ENCODE measurements around the gene PHKB. TPM values are rescaled to one million over a fixed set of nuclear protein-coding genes. Genes with fewer than 3 reads are reported as not detected.
"Not testable (repeated sequence)": the region's sequence is repeated elsewhere in the genome, so short reads cannot be mapped to it uniquely, and the experiment has no call there.

Gene PHKB
- total RNA-seq, 1 experiment from 2014 or later: 81.3 TPM

GRCh38 chr16:47528431-47528830 lies 67.3 kb downstream of the PHKB start:
- no TSS peak for BruUV-seq (replicated peaks)
- Histone ChIP-seq H4K20me1 (ENCODE audit: insufficient read depth) (no peaks in the 10 kb centered on the region), H3F3A (ENCODE audit: insufficient read depth, low read depth) (no peaks in the 10 kb centered on the region), H3K9me2 (ENCODE audit: insufficient read depth) (no peaks in the 10 kb centered on the region), H3K27ac (no peak overlapping the region), H3K4me1 (replicated peaks; ENCODE audit: insufficient read depth) (no peaks in the 10 kb centered on the region), H3K9me3 (ENCODE audit: insufficient read depth, low read depth) (no peaks in the 10 kb centered on the region), H3K4me2 (no peak overlapping the region), H3K27me3 (ENCODE audit: insufficient read depth, low read depth) (no peaks in the 10 kb centered on the region), H3K79me2 (ENCODE audit: low read depth) (no peaks in the 10 kb centered on the region), H2AFZ (no peak overlapping the region), H3K4me3 (no peak overlapping the region), H3K36me3 (ENCODE audit: low read depth) (no peaks in the 10 kb centered on the region)
- ChIA-PET CTCF (interaction anchor here (0.7 kb wide), 1 partner anchor 341 kb away, joined by 9 read pairs; no protein-coding TSS in a partner anchor), POLR2A (ENCODE audit: unreplicated experiment) (no interaction called here)
- no peak for TF ChIP-seq CTCF (conservative IDR thresholded peaks at IDR 0.05)
- TF ChIP-seq EZH2 (IDR thresholded peaks at IDR 0.05; ENCODE audit: low read depth): no peak
- no peak for DNase-seq
- intact Hi-C loops (cut with micrococcal nuclease; ENCODE audit: unreplicated experiment): no loop called here

GRCh38 chr16:47533744-47534292 lies 72.7 kb downstream of the PHKB start:
- POLR2A ChIA-PET (ENCODE audit: unreplicated experiment): no interaction called here
- no peak overlapping the region for H2AFZ ChIP-seq
- intact Hi-C loops (cut with micrococcal nuclease; ENCODE audit: unreplicated experiment): loop anchor here (10.0 kb wide), 1 partner anchor 521 kb away; no protein-coding TSS in a partner anchor
- no peaks in the 10 kb centered on the region for H4K20me1 ChIP-seq (ENCODE audit: insufficient read depth)
- TF ChIP-seq EZH2 (IDR thresholded peaks at IDR 0.05; ENCODE audit: low read depth) (no peak), CTCF (conservative IDR thresholded peaks at IDR 0.05) (no peak)
- no peaks in the 10 kb centered on the region for H3F3A ChIP-seq (ENCODE audit: insufficient read depth, low read depth)
- no peaks in the 10 kb centered on the region for H3K27me3 ChIP-seq (ENCODE audit: insufficient read depth, low read depth)
- BruUV-seq (replicated peaks): no TSS peak
- H3K79me2 ChIP-seq (ENCODE audit: low read depth): no peaks in the 10 kb centered on the region
- H3K4me1 ChIP-seq (replicated peaks; ENCODE audit: insufficient read depth): no peaks in the 10 kb centered on the region
- H3K4me2 ChIP-seq: no peak overlapping the region
- H3K4me3 ChIP-seq: no peak overlapping the region
- no peaks in the 10 kb centered on the region for H3K9me3 ChIP-seq (ENCODE audit: insufficient read depth, low read depth)
- no peaks in the 10 kb centered on the region for H3K36me3 ChIP-seq (ENCODE audit: low read depth)
- CTCF ChIA-PET: no interaction called here
- DNase-seq: no peak
- H3K9me2 ChIP-seq (ENCODE audit: insufficient read depth): no peaks in the 10 kb centered on the region
- H3K27ac ChIP-seq: no peak overlapping the region

GRCh38 chr16:47538472-47538871 lies 77.3 kb downstream of the PHKB start:
- Histone ChIP-seq H3F3A (ENCODE audit: insufficient read depth, low read depth) (no peaks in the 10 kb centered on the region), H3K4me3 (no peak overlapping the region), H3K27ac (no peak overlapping the region), H3K4me2 (no peak overlapping the region), H2AFZ (no peak overlapping the region), H3K9me3 (ENCODE audit: insufficient read depth, low read depth) (no peaks in the 10 kb centered on the region), H3K36me3 (ENCODE audit: low read depth) (no peaks in the 10 kb centered on the region), H4K20me1 (ENCODE audit: insufficient read depth) (no peaks in the 10 kb centered on the region), H3K4me1 (replicated peaks; ENCODE audit: insufficient read depth) (no peaks in the 10 kb centered on the region), H3K9me2 (ENCODE audit: insufficient read depth) (no peaks in the 10 kb centered on the region), H3K79me2 (ENCODE audit: low read depth) (no peaks in the 10 kb centered on the region), H3K27me3 (ENCODE audit: insufficient read depth, low read depth) (no peaks in the 10 kb centered on the region)
- POLR2A ChIA-PET (ENCODE audit: unreplicated experiment): no interaction called here
- CTCF ChIA-PET: no interaction called here
- BruUV-seq (replicated peaks): no TSS peak
- DNase-seq: no peak
- TF ChIP-seq CTCF (conservative IDR thresholded peaks at IDR 0.05): no peak
- no peak for TF ChIP-seq EZH2 (IDR thresholded peaks at IDR 0.05; ENCODE audit: low read depth)
- intact Hi-C loops (cut with micrococcal nuclease; ENCODE audit: unreplicated experiment): loop anchor here (10.0 kb wide), 1 partner anchor 516 kb away; no protein-coding TSS in a partner anchor

GRCh38 chr16:47539707-47540670 lies 78.9 kb downstream of the PHKB start:
- CTCF ChIA-PET; POLR2A ChIA-PET (ENCODE audit: unreplicated experiment); H3K4me1 ChIP-seq (replicated peaks; ENCODE audit: insufficient read depth); H3K27ac ChIP-seq; H3K9me2 ChIP-seq (ENCODE audit: insufficient read depth); H3K27me3 ChIP-seq (ENCODE audit: insufficient read depth, low read depth); H2AFZ ChIP-seq; DNase-seq; H3F3A ChIP-seq (ENCODE audit: insufficient read depth, low read depth); H3K4me2 ChIP-seq; H3K36me3 ChIP-seq (ENCODE audit: low read depth); H3K9me3 ChIP-seq (ENCODE audit: insufficient read depth, low read depth); H4K20me1 ChIP-seq (ENCODE audit: insufficient read depth); H3K79me2 ChIP-seq (ENCODE audit: low read depth); H3K4me3 ChIP-seq; BruUV-seq (replicated peaks): not testable (repeated sequence)
- intact Hi-C loops (cut with micrococcal nuclease; ENCODE audit: unreplicated experiment): loop anchor here (10.0 kb wide), 1 partner anchor 515 kb away; no protein-coding TSS in a partner anchor

GRCh38 chr16:47541135-47541534 lies 80.0 kb downstream of the PHKB start:
- POLR2A ChIA-PET (ENCODE audit: unreplicated experiment); H2AFZ ChIP-seq; H3K79me2 ChIP-seq (ENCODE audit: low read depth); H3K36me3 ChIP-seq (ENCODE audit: low read depth); H3K27me3 ChIP-seq (ENCODE audit: insufficient read depth, low read depth); H3K9me3 ChIP-seq (ENCODE audit: insufficient read depth, low read depth); H4K20me1 ChIP-seq (ENCODE audit: insufficient read depth); H3K27ac ChIP-seq; DNase-seq; H3K9me2 ChIP-seq (ENCODE audit: insufficient read depth); intact Hi-C loops (cut with micrococcal nuclease; ENCODE audit: unreplicated experiment); BruUV-seq (replicated peaks); H3K4me2 ChIP-seq; H3K4me3 ChIP-seq; H3F3A ChIP-seq (ENCODE audit: insufficient read depth, low read depth); H3K4me1 ChIP-seq (replicated peaks; ENCODE audit: insufficient read depth); CTCF ChIA-PET: not testable (repeated sequence)

Measured in PC-9 (cell line).